OCI-LY7 (cell line): ENCODE data around the gene KRT17. TPM values are rescaled to one million over a fixed set of nuclear protein-coding genes. Genes with fewer than 3 reads are reported as not detected.
"Not testable (repeated sequence)": the region's sequence is repeated elsewhere in the genome, so short reads cannot be mapped to it uniquely, and the experiment has no call there.

ENCODE experiments used
- BruUV-seq: library from RNA; stranded (reverse); fragments of 400-500 nt; replicated peaks from 2 replicates; lab custom pipeline; 2021; lab: Mats Ljungman, UMichigan
- CTCF ChIA-PET: fragments of 300-600 bp; sonication (Branson Sonifier 250); formaldehyde crosslinking; loops from one replicate; lab custom pipeline; 2022; ENCODE audit warnings: antibody characterized with exemption; ENCODE audit not compliant: unreplicated experiment; lab: Charles Lee
- POLR2A ChIA-PET: fragments of 300-600 bp; sonication (Branson Sonifier 250); formaldehyde crosslinking; loops from one replicate; lab custom pipeline; 2022; ENCODE audit warnings: antibody characterized with exemption; lab: Charles Lee
- DNase-seq: peaks from one replicate; pipeline ENCODE4 v3.0.0-alpha.2; 2015; ENCODE audit warnings: low spot score
- H2AFZ ChIP-seq: fragments of 200-600 bp; sonication (generic), shearing (Covaris generic); 2 replicates; pipeline ENCODE4 v1.6.1; 2014; ENCODE audit warnings: mild to moderate bottlenecking, antibody characterized with exemption, low read length, moderate library complexity
- H3K27ac ChIP-seq: fragments of 200-600 bp; sonication (generic); 2 replicates; pipeline ENCODE4 v1.5.1; 2014; ENCODE audit warnings: mixed run types, low read depth, mild to moderate bottlenecking, moderate library complexity, low read length, inconsistent platforms; ENCODE audit not compliant: poor library complexity, severe bottlenecking
- H3K36me3 ChIP-seq: fragments of 200-600 bp; sonication (generic); 2 replicates; pipeline ENCODE4 v1.6.1; 2014; ENCODE audit warnings: mild to moderate bottlenecking, antibody characterized with exemption, low read length, moderate library complexity, mixed read lengths; ENCODE audit not compliant: insufficient read depth
- H3K4me1 ChIP-seq: fragments of 200-600 bp; sonication (generic); 2 replicates; pipeline ENCODE4 v1.5.1; 2014; ENCODE audit warnings: mild to moderate bottlenecking, low read length; ENCODE audit not compliant: insufficient read depth, poor library complexity, severe bottlenecking
- H3K4me2 ChIP-seq: fragments of 200-600 bp; sonication (generic); 2 replicates; pipeline ENCODE4 v1.6.1; 2014; ENCODE audit warnings: mild to moderate bottlenecking, low read length
- H3K4me3 ChIP-seq: fragments of 200-600 bp; sonication (generic); 2 replicates; pipeline ENCODE4 v1.5.1; 2014; ENCODE audit warnings: mild to moderate bottlenecking, low read depth, low read length; ENCODE audit not compliant: poor library complexity, severe bottlenecking
- H3K79me2 ChIP-seq: fragments of 200-600 bp; sonication (generic); 2 replicates; pipeline ENCODE4 v1.6.1; 2016; ENCODE audit warnings: low read depth, mild to moderate bottlenecking, low read length, moderate library complexity, mixed read lengths; ENCODE audit not compliant: insufficient read depth
- H3K9me2 ChIP-seq: fragments of 200-600 bp; sonication (generic); 2 replicates; pipeline ENCODE4 v1.6.1; 2016; ENCODE audit warnings: mild to moderate bottlenecking, low read length, mixed read lengths; ENCODE audit not compliant: insufficient read depth
- H3K9me3 ChIP-seq: fragments of 200-600 bp; sonication (generic); 2 replicates; pipeline ENCODE4 v1.6.1; 2014; ENCODE audit warnings: mild to moderate bottlenecking, mixed run types, low read length, mixed read lengths
- H4K20me1 ChIP-seq: fragments of 200-600 bp; sonication (generic); 2 replicates; pipeline ENCODE4 v1.6.1; 2014; ENCODE audit warnings: mild to moderate bottlenecking, antibody characterized with exemption, low read length, moderate library complexity, mixed read lengths; ENCODE audit not compliant: insufficient read depth
- CTCF ChIP-seq: fragments of 200-600 bp; sonication (generic); conservative IDR thresholded peaks from 2 replicates; pipeline ENCODE4 v1.5.1; 2014; ENCODE audit warnings: mild to moderate bottlenecking, antibody characterized with exemption, low read length, moderate library complexity, mixed read lengths
- EZH2phosphoT487 ChIP-seq: fragments of 200-600 bp; sonication (generic); IDR thresholded peaks from 2 replicates; pipeline ENCODE4 v1.6.1; 2018; ENCODE audit warnings: low read depth, borderline replicate concordance, mild to moderate bottlenecking, mixed run types, antibody characterized with exemption, low read length, moderate library complexity, mixed read lengths
- intact Hi-C: fragments of 100-400 bp; cut with micrococcal nuclease; formaldehyde crosslinking; loops from one replicate; pipeline ENCODE4 v1.10.0; 2022; ENCODE audit not compliant: unreplicated experiment
- total RNA-seq, 2 experiments: library from RNA; depleted of rRNA in 1 of 2; stranded (reverse); fragments of >200 nt in 1 of 2; shearing (Covaris generic) in 1 of 2; gene quantifications; 2 replicates each; pipeline ENCODE4 v1.2.3, GENCODE V29; 2014 to 2022

The KRT17 gene
- total RNA-seq, 2 experiments from 2014 or later = 2.1 TPM; not detected in 1

- Histone ChIP-seq H3K9me2 (no peaks in the 10 kb centered on the region), H3K27ac (no peak overlapping the region), H3K36me3 (no peaks in the 10 kb centered on the region), H4K20me1 (no peaks in the 10 kb centered on the region), H3K4me1 (no peaks in the 10 kb centered on the region), H2AFZ (no peak overlapping the region), H3K9me3 (no peaks in the 10 kb centered on the region), H3K79me2 (no peaks in the 10 kb centered on the region), H3K4me2 (no peak overlapping the region), H3K4me3 (no peak overlapping the region)
- ChIA-PET POLR2A (no interaction called here), CTCF (no interaction called here)
- BruUV-seq = no TSS peak
- TF ChIP-seq EZH2phosphoT487 = no peak
- no peak for TF ChIP-seq CTCF
- no peak for DNase-seq
- intact Hi-C loops = no loop called here
These were observed 18.1 kb upstream of the KRT17 start for GRCh38 chr17:41642252-41643156.

GRCh38 chr17:41640596-41640995, 16.2 kb upstream of the KRT17 start:
- H3K4me1 ChIP-seq, H4K20me1 ChIP-seq, CTCF ChIA-PET, H3K27ac ChIP-seq, DNase-seq, intact Hi-C loops, H3K79me2 ChIP-seq, POLR2A ChIA-PET, H2AFZ ChIP-seq, H3K9me2 ChIP-seq, H3K4me2 ChIP-seq, H3K36me3 ChIP-seq, H3K9me3 ChIP-seq, BruUV-seq, H3K4me3 ChIP-seq: not testable (repeated sequence)

GRCh38 chr17:41639492-41640473, 15.4 kb upstream of the KRT17 start:
- BruUV-seq = no TSS peak
- Histone ChIP-seq H3K4me1 (no peaks in the 10 kb centered on the region), H4K20me1 (no peaks in the 10 kb centered on the region), H3K36me3 (no peaks in the 10 kb centered on the region), H3K9me2 (no peaks in the 10 kb centered on the region), H3K27ac (no peak overlapping the region), H3K9me3 (no peaks in the 10 kb centered on the region), H3K4me3 (no peak overlapping the region), H3K79me2 (no peaks in the 10 kb centered on the region), H3K4me2 (no peak overlapping the region), H2AFZ (no peak overlapping the region)
- TF ChIP-seq EZH2phosphoT487 = no peak
- TF ChIP-seq CTCF = no peak
- intact Hi-C loops = no loop called here
- no peak for DNase-seq
- CTCF ChIA-PET = no interaction called here
- POLR2A ChIA-PET = interaction anchor here (0.6 kb wide), 1 partner anchor 14 kb away, joined by 6 read pairs; no protein-coding TSS in a partner anchor
